ENCODE results near the gene TRIO.
"Not testable (repeated sequence)": the region's sequence is repeated elsewhere in the genome, so short reads cannot be mapped to it uniquely, and the experiment has no call there.

DNA sequence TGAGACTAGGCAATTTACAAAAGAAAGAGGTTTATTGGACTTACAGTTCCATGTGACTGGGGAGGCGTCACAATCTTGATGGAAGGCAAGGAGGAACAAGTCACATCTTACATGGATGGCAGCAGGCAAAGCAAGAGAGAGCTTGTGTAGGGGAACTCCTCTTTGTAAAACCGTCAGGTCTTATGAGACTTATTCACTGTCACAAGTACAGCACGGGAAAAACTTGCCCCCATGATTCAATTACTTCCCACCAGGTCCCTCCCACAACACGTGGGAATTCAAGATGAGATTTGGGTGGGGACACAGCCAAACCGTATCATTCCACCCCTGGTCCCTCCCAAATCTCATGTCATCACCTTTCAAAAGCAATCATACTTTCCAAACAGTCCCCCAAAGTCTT lies 293.0 kb downstream of the TRIO start:
- not testable (repeated sequence) for TF ChIP-seq RAD21 (IDR thresholded peaks at IDR 0.05; ENCODE audit: low read length); SIN3A (IDR thresholded peaks at IDR 0.05; ENCODE audit: borderline replicate concordance, low read depth, low read length); GABPA (IDR thresholded peaks at IDR 0.05; ENCODE audit: low read depth); EZH2phosphoT487 (IDR thresholded peaks at IDR 0.05; ENCODE audit: borderline replicate concordance, low read depth); USF2 (IDR thresholded peaks at IDR 0.05; ENCODE audit: borderline replicate concordance, low read depth, low read length); RFX5 (IDR thresholded peaks at IDR 0.05; ENCODE audit: low read length); REST (IDR thresholded peaks at IDR 0.05; ENCODE audit: low read depth, low read length); CHD2 (IDR thresholded peaks at IDR 0.05; ENCODE audit: low read length, partially characterized antibody); YY1 (IDR thresholded peaks at IDR 0.05; ENCODE audit: low read depth); ZBTB33 (IDR thresholded peaks at IDR 0.05; ENCODE audit: borderline replicate concordance, low read depth); MXI1 (IDR thresholded peaks at IDR 0.05; ENCODE audit: low read depth, low read length); MAX (IDR thresholded peaks at IDR 0.05; ENCODE audit: low read depth)
- TF ChIP-seq, protein P1, sequence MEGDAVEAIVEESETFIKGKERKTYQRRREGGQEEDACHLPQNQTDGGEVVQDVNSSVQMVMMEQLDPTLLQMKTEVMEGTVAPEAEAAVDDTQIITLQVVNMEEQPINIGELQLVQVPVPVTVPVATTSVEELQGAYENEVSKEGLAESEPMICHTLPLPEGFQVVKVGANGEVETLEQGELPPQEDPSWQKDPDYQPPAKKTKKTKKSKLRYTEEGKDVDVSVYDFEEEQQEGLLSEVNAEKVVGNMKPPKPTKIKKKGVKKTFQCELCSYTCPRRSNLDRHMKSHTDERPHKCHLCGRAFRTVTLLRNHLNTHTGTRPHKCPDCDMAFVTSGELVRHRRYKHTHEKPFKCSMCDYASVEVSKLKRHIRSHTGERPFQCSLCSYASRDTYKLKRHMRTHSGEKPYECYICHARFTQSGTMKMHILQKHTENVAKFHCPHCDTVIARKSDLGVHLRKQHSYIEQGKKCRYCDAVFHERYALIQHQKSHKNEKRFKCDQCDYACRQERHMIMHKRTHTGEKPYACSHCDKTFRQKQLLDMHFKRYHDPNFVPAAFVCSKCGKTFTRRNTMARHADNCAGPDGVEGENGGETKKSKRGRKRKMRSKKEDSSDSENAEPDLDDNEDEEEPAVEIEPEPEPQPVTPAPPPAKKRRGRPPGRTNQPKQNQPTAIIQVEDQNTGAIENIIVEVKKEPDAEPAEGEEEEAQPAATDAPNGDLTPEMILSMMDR (IDR thresholded peaks at IDR 0.05) = not testable (repeated sequence)
